ENCODE results near the gene REEP6.
A peak's percentile ranks its signal among the peaks of the same experiment; 100 is the strongest.
"Not testable (repeated sequence)": the region's sequence is repeated elsewhere in the genome, so short reads cannot be mapped to it uniquely, and the experiment has no call there.

The REEP6 gene

GRCh38 chr19:1490311-1491113, 469 bp upstream of the REEP6 start, which contains the start of gene PCSK4:
Gene PCSK4, minus strand, starts transcription at chr19:1490350. Its CDS starts 4 bp downstream, at chr19:1490346.
- DNase-seq (ENCODE audit: low spot score): peak; percentile 99

GRCh38 chr19:1491849-1492170, 829 bp downstream of the REEP6 start:
- DNase-seq (ENCODE audit: low spot score): no peak

GRCh38 chr19:1492474-1493006, 1.6 kb downstream of the REEP6 start:
- DNase-seq (ENCODE audit: low spot score): no peak

GRCh38 chr19:1494115-1494815, 3.3 kb downstream of the REEP6 start:
- DNase-seq (ENCODE audit: low spot score): no peak

GRCh38 chr19:1495051-1495798, 4.2 kb downstream of the REEP6 start:
- no peak for DNase-seq (ENCODE audit: low spot score)

- DNase-seq (ENCODE audit: low spot score): no peak
Observed at GRCh38 chr19:1495799-1496713, 5.1 kb downstream of the REEP6 start.

GRCh38 chr19:1496714-1497577, 6.0 kb downstream of the REEP6 start:
- DNase-seq (ENCODE audit: low spot score): no peak

GRCh38 chr19:1497578-1498235, 6.7 kb downstream of the REEP6 start:
- no peak for DNase-seq (ENCODE audit: low spot score)

- DNase-seq (ENCODE audit: low spot score): not testable (repeated sequence)
Observed at GRCh38 chr19:1499231-1499630, 8.2 kb downstream of the REEP6 start.

GRCh38 chr19:1501200-1501595, 10.2 kb downstream of the REEP6 start:
- DNase-seq (ENCODE audit: low spot score): no peak

- DNase-seq (ENCODE audit: low spot score): no peak
Observed at GRCh38 chr19:1502433-1503088, 11.6 kb downstream of the REEP6 start.

- no peak for DNase-seq (ENCODE audit: low spot score)
Observed at GRCh38 chr19:1503089-1503924, 12.3 kb downstream of the REEP6 start.

GRCh38 chr19:1503925-1504773, 13.2 kb downstream of the REEP6 start:
- DNase-seq (ENCODE audit: low spot score): no peak

- no peak for DNase-seq (ENCODE audit: low spot score)
Observed at GRCh38 chr19:1505012-1505411, 14.0 kb downstream of the REEP6 start.

- no peak for DNase-seq (ENCODE audit: low spot score)
Observed at GRCh38 chr19:1505991-1506881, 15.3 kb downstream of the REEP6 start.

GRCh38 chr19:1507192-1507660, 16.2 kb downstream of the REEP6 start:
- DNase-seq (ENCODE audit: low spot score): no peak

Data from putamen (tissue), 1 donor.